Neural progenitor cell (in vitro differentiated cells): ENCODE results near the gene TMED9. TPM values are rescaled to one million over a fixed set of nuclear protein-coding genes. Genes with fewer than 3 reads are reported as not detected.

Experiments
- DNase-seq: peaks from one replicate; pipeline ENCODE4 v3.0.0-alpha.2; 2016; ENCODE audit warnings: low spot score
- H2AFZ ChIP-seq: fragments of 200-600 bp; sonication (generic); replicated peaks from 2 replicates; pipeline ENCODE4 v1.6.1; 2016; ENCODE audit warnings: antibody characterized with exemption
- H3F3A ChIP-seq: fragments of 200-600 bp; sonication (generic); 2 replicates; pipeline ENCODE4 v1.6.1; 2016; ENCODE audit warnings: antibody characterized with exemption, low read depth
- H3K27ac ChIP-seq: fragments of 200-600 bp; sonication (generic); 2 replicates; pipeline ENCODE4 v1.5.1; 2016; ENCODE audit warnings: mild to moderate bottlenecking
- H3K27me3 ChIP-seq: fragments of 200-600 bp; sonication (generic); 2 replicates; pipeline ENCODE4 v1.6.1; 2016; ENCODE audit warnings: mild to moderate bottlenecking, moderate library complexity
- H3K36me3 ChIP-seq: fragments of 200-600 bp; sonication (generic); 2 replicates; pipeline ENCODE4 v1.5.1; 2016
- H3K4me1 ChIP-seq: fragments of 200-600 bp; sonication (generic); 2 replicates; pipeline ENCODE4 v1.6.1; 2016; ENCODE audit warnings: mixed run types
- H3K4me2 ChIP-seq: fragments of 200-600 bp; sonication (generic); 2 replicates; pipeline ENCODE4 v1.6.1; 2016
- H3K4me3 ChIP-seq: fragments of 200-600 bp; sonication (generic); 2 replicates; pipeline ENCODE4 v1.5.1; 2016
- H3K79me2 ChIP-seq: fragments of 200-600 bp; sonication (generic); 2 replicates; pipeline ENCODE4 v1.6.1; 2016; ENCODE audit warnings: low read depth
- H3K9ac ChIP-seq: fragments of 200-600 bp; sonication (generic); 2 replicates; pipeline ENCODE4 v1.6.1; 2016
- H3K9me3 ChIP-seq: fragments of 200-600 bp; sonication (generic); 2 replicates; pipeline ENCODE4 v1.5.1; 2016; ENCODE audit warnings: low read depth
- H4K20me1 ChIP-seq: fragments of 200-600 bp; sonication (generic); 2 replicates; pipeline ENCODE4 v1.6.1; 2016; ENCODE audit warnings: low read depth
- H3K27ac Mint-ChIP-seq: 3 replicates; pipeline ENCODE4 v1.8.0; 2021; ENCODE audit warnings: mixed read lengths
- H3K27me3 Mint-ChIP-seq: 2 replicates; pipeline ENCODE4 v1.8.0; 2022; ENCODE audit warnings: low read depth, mild to moderate bottlenecking, inconsistent platforms, moderate library complexity, mixed read lengths; ENCODE audit not compliant: insufficient read depth
- H3K36me3 Mint-ChIP-seq: 3 replicates; pipeline ENCODE4 v1.8.0; 2021; ENCODE audit warnings: mixed read lengths
- H3K4me1 Mint-ChIP-seq: 3 replicates; pipeline ENCODE4 v1.8.0; 2021; ENCODE audit warnings: mixed read lengths
- H3K4me3 Mint-ChIP-seq: 3 replicates; pipeline ENCODE4 v1.8.0; 2021; ENCODE audit warnings: mild to moderate bottlenecking, moderate library complexity, mixed read lengths
- H3K9me3 Mint-ChIP-seq: 3 replicates; pipeline ENCODE4 v1.8.0; 2020; ENCODE audit warnings: mixed read lengths
- CTCF ChIP-seq: fragments of 200-600 bp; sonication (generic); IDR thresholded peaks from 2 replicates; pipeline ENCODE4 v1.5.1; 2017; ENCODE audit warnings: antibody characterized with exemption, mild to moderate bottlenecking
- EZH2 ChIP-seq: fragments of 200-600 bp; sonication (generic); IDR thresholded peaks from 2 replicates; pipeline ENCODE4 v1.6.1; 2017; ENCODE audit warnings: antibody characterized with exemption, mild to moderate bottlenecking, moderate library complexity
- EZH2phosphoT487 ChIP-seq: fragments of 200-600 bp; sonication (generic); IDR thresholded peaks from 2 replicates; pipeline ENCODE4 v1.6.1; 2017; ENCODE audit warnings: antibody characterized with exemption
- total RNA-seq: library from RNA; depleted of rRNA; stranded (reverse); fragments of >200 nt; gene quantifications from 2 replicates; pipeline ENCODE4 v1.2.3, GENCODE V29; 2015; ENCODE audit warnings: low replicate concordance

TMED9 gene
- total RNA-seq, 1 donor from 2014 or later: 30.9 TPM

GRCh38 chr5:177548495-177548894 is 43.5 kb upstream of the TMED9 start:
- peaks cover 95% of the 10 kb centered on the region for H4K20me1 ChIP-seq

GRCh38 chr5:177550122-177550521 is 41.9 kb upstream of the TMED9 start:
- Mint-ChIP-seq H3K4me3 (no peak overlapping the region), H3K27ac (no peak overlapping the region), H3K27me3 (peaks cover 2% of the 10 kb centered on the region), H3K4me1 (peaks cover 34% of the 10 kb centered on the region), H3K9me3 (no peaks in the 10 kb centered on the region), H3K36me3 (peaks cover 13% of the 10 kb centered on the region)
- peaks cover 9% of the 10 kb centered on the region for H3K4me1 ChIP-seq
- no peaks in the 10 kb centered on the region for H3K36me3 ChIP-seq
- no peak overlapping the region for H3K4me2 ChIP-seq
- peaks cover 86% of the 10 kb centered on the region for H3K79me2 ChIP-seq
- no peak overlapping the region for H2AFZ ChIP-seq
- TF ChIP-seq EZH2 (no peak), CTCF (no peak), EZH2phosphoT487 (no peak)
- H3K27me3 ChIP-seq: no peaks in the 10 kb centered on the region
- no peak overlapping the region for H3K4me3 ChIP-seq
- peaks cover 83% of the 10 kb centered on the region for H4K20me1 ChIP-seq
- no peak overlapping the region for H3K27ac ChIP-seq
- no peaks in the 10 kb centered on the region for H3K9me3 ChIP-seq
- no peak for DNase-seq
- H3F3A ChIP-seq: peaks cover 14% of the 10 kb centered on the region
- H3K9ac ChIP-seq: no peak overlapping the region

More at GRCh38 chr5:177548495-177548894, 43.5 kb upstream of the TMED9 start:
- H3F3A ChIP-seq: peaks cover 22% of the 10 kb centered on the region
- TF ChIP-seq EZH2phosphoT487 (no peak), EZH2 (no peak), CTCF (no peak)
- Mint-ChIP-seq H3K27ac (no peak overlapping the region), H3K27me3 (no peaks in the 10 kb centered on the region), H3K9me3 (no peaks in the 10 kb centered on the region), H3K4me3 (no peak overlapping the region), H3K4me1 (peaks cover 40% of the 10 kb centered on the region), H3K36me3 (peaks cover 13% of the 10 kb centered on the region)
- no peak overlapping the region for H3K4me2 ChIP-seq
- H3K79me2 ChIP-seq: peaks cover 95% of the 10 kb centered on the region
- DNase-seq: no peak
- no peaks in the 10 kb centered on the region for H3K36me3 ChIP-seq
- peaks cover 22% of the 10 kb centered on the region for H3K4me1 ChIP-seq
- no peaks in the 10 kb centered on the region for H3K27me3 ChIP-seq
- no peak overlapping the region for H3K9ac ChIP-seq
- H3K9me3 ChIP-seq: no peaks in the 10 kb centered on the region
- no peak overlapping the region for H2AFZ ChIP-seq
- no peak overlapping the region for H3K27ac ChIP-seq
- H3K4me3 ChIP-seq: no peak overlapping the region

- H3K4me3 ChIP-seq: peak overlapping the region; percentile 91
- Mint-ChIP-seq H3K27ac (peak overlapping the region; percentile 21), H3K4me3 (peak overlapping the region; percentile 88), H3K4me1 (peaks cover 20% of the 10 kb centered on the region), H3K36me3 (peaks cover 12% of the 10 kb centered on the region), H3K9me3 (no peaks in the 10 kb centered on the region), H3K27me3 (peaks cover 2% of the 10 kb centered on the region)
- DNase-seq: peak; percentile 20
- H4K20me1 ChIP-seq: peaks cover 57% of the 10 kb centered on the region
- TF ChIP-seq EZH2: no peak
- no peak for TF ChIP-seq CTCF
- no peak for TF ChIP-seq EZH2phosphoT487
- peak overlapping the region; percentile 83 for H3K4me2 ChIP-seq
- peaks cover 60% of the 10 kb centered on the region for H3K79me2 ChIP-seq
- peaks cover 12% of the 10 kb centered on the region for H3K4me1 ChIP-seq
- H3K36me3 ChIP-seq: no peaks in the 10 kb centered on the region
- no peak overlapping the region for H3K9ac ChIP-seq
- H3K27ac ChIP-seq: no peak overlapping the region
- H3K9me3 ChIP-seq: no peaks in the 10 kb centered on the region
- peaks cover 11% of the 10 kb centered on the region for H3F3A ChIP-seq
- H3K27me3 ChIP-seq: no peaks in the 10 kb centered on the region
- no peak overlapping the region for H2AFZ ChIP-seq
These were observed 39.1 kb upstream of the TMED9 start for GRCh38 chr5:177552839-177553455.
